MM.1S (cell line): Measurements from ENCODE around the gene PLA2R1.

Experiments used
- EZH2 ChIP-seq: fragments of 300-600 bp; sonication (generic); optimal IDR thresholded peaks from 2 replicates; pipeline ENCODE3; 2017; ENCODE audit warnings: low read depth, mild to moderate bottlenecking, antibody characterized with exemption, low read length, mixed read lengths
- TF ChIP-seq, protein P1 (sequence below): fragments of 300-600 bp; sonication (generic); IDR thresholded peaks from 2 replicates; pipeline ENCODE4 v1.5.1; 2016; ENCODE audit warnings: antibody characterized with exemption, low read length, mixed read lengths

DNA sequence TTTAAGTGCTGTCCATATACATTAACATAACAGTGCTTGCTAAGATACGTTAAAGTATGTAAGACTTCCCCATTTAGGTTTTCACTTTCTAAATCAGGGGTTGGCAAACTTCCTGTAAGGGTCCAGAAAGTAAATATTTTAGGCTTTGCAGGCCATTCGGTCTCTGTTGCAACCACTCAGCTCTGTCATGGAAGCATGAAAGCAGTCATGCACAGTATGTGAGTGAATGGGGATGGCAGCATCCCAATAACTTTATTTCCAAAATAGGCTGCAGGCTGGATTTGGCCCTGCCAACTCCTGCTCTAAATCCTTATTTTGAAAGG, 128.7 kb downstream of the PLA2R1 start:
- no peak for TF ChIP-seq EZH2
- TF ChIP-seq, protein P1, sequence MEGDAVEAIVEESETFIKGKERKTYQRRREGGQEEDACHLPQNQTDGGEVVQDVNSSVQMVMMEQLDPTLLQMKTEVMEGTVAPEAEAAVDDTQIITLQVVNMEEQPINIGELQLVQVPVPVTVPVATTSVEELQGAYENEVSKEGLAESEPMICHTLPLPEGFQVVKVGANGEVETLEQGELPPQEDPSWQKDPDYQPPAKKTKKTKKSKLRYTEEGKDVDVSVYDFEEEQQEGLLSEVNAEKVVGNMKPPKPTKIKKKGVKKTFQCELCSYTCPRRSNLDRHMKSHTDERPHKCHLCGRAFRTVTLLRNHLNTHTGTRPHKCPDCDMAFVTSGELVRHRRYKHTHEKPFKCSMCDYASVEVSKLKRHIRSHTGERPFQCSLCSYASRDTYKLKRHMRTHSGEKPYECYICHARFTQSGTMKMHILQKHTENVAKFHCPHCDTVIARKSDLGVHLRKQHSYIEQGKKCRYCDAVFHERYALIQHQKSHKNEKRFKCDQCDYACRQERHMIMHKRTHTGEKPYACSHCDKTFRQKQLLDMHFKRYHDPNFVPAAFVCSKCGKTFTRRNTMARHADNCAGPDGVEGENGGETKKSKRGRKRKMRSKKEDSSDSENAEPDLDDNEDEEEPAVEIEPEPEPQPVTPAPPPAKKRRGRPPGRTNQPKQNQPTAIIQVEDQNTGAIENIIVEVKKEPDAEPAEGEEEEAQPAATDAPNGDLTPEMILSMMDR, result no peak
